Renal pelvis (tissue), 4 donors: ENCODE measurements around the gene SERPINI2. TPM values are rescaled to one million over a fixed set of nuclear protein-coding genes. Genes with fewer than 3 reads are reported as not detected.
A peak's percentile ranks its signal among the peaks of the same experiment; 100 is the strongest.
"Not testable (repeated sequence)": the region's sequence is repeated elsewhere in the genome, so short reads cannot be mapped to it uniquely, and the experiment has no call there.

ENCODE experiments used
- DNase-seq: peaks from one replicate; pipeline ENCODE4 v3.0.0-alpha.2; 2013
- polyA plus RNA-seq, 3 donors: library from polyadenylated mRNA; unstranded; fragments of 120-200 nt; gene quantifications; one replicate each; pipeline ENCODE4 v1.2.1, GENCODE V29; 2013; ENCODE audit not compliant: insufficient read length in 3 of 3

Gene SERPINI2
- polyA plus RNA-seq, 3 donors = 1.0 to 2.9 (median 1.5) TPM

DNA sequence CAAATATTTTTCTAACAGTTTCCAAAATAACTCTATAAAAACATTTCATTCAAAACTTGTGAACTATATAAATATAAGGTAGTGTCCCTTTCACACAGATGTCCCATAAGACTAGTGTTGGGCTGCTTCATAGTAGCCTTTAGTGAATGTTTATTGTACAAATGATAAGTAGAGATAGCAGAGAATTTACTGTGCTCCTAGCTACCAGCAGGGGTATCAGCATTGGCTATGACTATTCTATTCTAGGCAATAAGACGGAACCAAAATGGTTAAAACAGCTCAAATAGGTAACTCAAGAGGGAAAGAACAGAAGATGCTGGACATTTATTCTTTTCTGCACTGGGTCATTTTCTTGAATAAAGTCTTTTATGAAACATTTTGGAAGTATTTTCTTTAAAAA lies 22.6 kb downstream of the SERPINI2 start:
- DNase-seq = no peak

DNA sequence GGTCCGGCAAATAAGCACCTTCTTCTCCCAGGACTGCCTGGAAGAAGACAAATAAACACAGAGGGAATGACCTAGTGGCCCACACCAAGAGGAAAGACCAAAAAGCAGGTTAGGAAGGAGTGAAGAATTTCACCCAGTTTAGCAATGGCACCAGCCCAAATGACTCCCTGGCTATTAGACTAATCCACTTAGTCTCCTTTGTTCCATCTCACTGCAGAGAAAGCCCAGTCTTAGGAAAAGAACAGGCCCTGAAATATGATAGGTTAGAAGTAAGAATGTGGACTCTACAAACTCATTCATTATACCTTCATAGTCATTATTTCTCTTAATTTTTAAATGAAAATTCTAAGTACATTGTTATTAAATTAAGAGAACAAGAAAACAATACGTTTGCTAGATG lies 23.2 kb downstream of the SERPINI2 start:
- DNase-seq = no peak

GRCh38 chr3:167450195-167450594 lies 23.6 kb downstream of the SERPINI2 start:
- no peak for DNase-seq

DNA sequence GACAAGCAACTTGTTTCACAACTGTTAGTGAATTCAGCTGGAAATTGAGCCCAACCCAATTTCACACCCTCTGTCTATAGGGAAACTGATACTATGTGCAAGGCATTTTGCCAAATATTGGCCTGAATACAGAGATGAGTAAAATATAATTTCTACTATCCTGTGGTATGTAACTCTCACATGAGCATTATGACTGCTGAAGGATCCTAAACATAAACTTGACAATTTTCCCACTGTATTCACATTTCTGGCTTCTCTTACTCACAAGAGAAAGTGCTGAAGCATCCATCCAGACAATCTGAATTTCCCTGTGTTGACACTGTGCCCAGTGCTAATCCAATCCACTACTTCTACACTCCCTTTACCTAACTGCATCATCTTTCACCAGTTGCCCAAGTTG lies 28.4 kb downstream of the SERPINI2 start:
- no peak for DNase-seq

- no peak for DNase-seq
Measured at GRCh38 chr3:167441256-167441655, 32.6 kb downstream of the SERPINI2 start.

- no peak for DNase-seq
Measured at GRCh38 chr3:167437428-167438139, 36.3 kb downstream of the SERPINI2 start.

GRCh38 chr3:167426962-167427361 lies 46.9 kb downstream of the SERPINI2 start:
- not testable (repeated sequence) for DNase-seq

DNA sequence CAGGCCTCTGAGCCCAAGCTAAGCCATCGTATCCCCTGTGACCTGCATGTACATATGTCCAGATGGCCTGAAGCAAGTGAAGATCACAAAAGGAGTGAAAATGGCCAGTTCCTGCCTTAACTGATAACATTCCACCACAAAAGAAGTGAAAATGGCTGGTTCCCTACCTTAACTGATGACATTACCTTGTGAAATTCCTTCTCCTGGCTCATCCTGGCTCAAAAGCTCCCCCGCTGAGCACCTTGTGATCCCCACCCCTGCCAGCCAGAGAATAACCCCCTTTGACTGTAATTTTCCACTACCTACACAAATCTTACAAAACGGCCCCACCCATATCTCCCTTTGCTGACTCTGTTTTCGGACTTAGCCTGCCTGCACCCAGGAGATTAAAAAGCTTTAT lies 51.4 kb downstream of the SERPINI2 start:
- DNase-seq = not testable (repeated sequence)

- DNase-seq = peak; percentile 10
Measured at GRCh38 chr3:167409611-167410010, 64.2 kb downstream of the SERPINI2 start.

DNA sequence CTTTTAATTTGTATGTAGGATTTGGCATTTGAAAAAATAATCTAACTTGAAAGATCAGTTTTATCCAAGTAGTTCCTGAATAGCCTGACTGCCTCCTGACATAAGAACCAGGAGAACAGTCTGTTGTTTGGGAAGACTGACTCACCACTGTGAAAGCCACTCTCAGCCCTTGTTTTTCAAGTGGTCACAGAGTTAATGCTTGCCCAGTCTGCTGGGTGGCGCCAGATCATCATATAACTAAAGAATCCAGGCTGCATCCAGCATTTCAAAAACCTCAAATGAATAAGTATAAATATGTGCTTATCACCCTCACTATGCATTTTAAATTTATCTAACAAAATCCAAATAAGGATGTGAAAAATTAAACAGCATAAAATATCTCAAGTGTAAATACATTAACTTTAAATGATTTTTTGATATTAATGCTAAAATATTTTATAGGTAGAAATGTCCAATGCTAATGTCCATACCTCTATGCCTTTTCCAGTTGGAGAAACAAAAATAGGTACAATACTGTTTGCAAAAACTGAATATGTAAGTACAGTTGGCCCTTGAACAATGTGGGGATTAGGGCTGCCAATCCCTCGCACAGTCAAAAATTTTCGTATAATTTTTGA lies 66.9 kb downstream of the SERPINI2 start:
- peak; percentile 46 for DNase-seq

DNA sequence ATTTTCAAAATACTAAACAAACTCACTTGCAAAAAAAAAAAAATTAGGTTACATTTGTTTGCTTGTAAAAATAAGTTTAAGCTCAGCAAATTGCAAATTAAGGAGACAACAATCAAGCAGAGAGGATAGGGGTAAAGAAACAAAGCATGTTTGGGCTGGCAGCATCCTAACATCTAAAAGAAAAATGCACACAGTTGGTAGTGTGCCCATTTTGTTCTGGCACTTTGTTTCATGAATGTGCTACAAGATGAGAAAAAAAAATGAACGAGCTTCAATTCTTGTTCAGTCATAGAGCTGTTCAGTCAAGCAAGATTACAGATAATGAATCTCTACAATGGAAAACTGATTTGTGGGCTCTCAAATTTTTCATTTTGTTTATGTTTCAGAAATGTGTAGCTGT lies 76.0 kb downstream of the SERPINI2 start:
- DNase-seq = no peak

DNA sequence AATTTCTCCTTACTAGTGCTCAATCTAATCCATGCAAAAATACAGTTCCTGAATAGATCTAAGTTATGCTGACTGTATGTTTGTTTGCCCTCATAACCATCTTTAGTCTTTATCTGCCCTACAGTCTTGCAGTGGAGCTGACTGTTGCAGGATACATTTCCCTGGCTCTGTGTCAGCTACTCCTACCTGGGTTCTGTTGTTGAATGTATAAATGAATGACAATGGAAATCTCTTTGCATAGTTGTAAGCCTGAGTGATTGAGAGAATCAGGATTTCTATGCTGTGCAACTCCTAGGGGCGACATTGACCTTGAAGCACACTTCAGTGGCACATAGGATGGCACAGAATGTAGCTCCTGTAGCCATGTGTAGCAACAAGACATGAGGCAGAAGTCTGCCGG lies 77.8 kb downstream of the SERPINI2 start:
- DNase-seq = no peak

GRCh38 chr3:167394003-167394402 lies 79.8 kb downstream of the SERPINI2 start:
- DNase-seq = no peak

Other genes with a start within 250 kb of the SERPINI2 start
- gene ZBBX, start 93.7 kb downstream of the SERPINI2 start, polyA plus RNA-seq = 1 to 10 TPM; 3.1 to 5.4 (median 5.1) TPM
- 1 to 10 TPM; 1.3 to 3.6 (median 2.2) TPM for gene WDR49, start 179.9 kb upstream of the SERPINI2 start, polyA plus RNA-seq